A673 (cell line): ENCODE measurements around the gene MICAL3. TPM values are rescaled to one million over a fixed set of nuclear protein-coding genes. Genes with fewer than 3 reads are reported as not detected.

Experiments used
- BruUV-seq: library from RNA; stranded (reverse); fragments of 400-500 nt; replicated peaks from 2 replicates; lab custom pipeline; 2021; lab: Mats Ljungman, UMichigan
- CTCF ChIA-PET: fragments of 300-600 bp; sonication (Branson Sonifier 250); formaldehyde crosslinking; loops from one replicate; lab custom pipeline; 2022; ENCODE audit warnings: antibody characterized with exemption; lab: Charles Lee
- POLR2A ChIA-PET: fragments of 300-600 bp; sonication (Branson Sonifier 250); formaldehyde crosslinking; loops from one replicate; lab custom pipeline; 2022; ENCODE audit warnings: antibody characterized with exemption; ENCODE audit not compliant: low non-redundant PET; lab: Charles Lee
- DNase-seq: peaks from one replicate; pipeline ENCODE4 v3.0.0-alpha.2; 2015; ENCODE audit warnings: low spot score
- H3K27ac ChIP-seq: fragments of 200-600 bp; sonication (generic); 2 replicates; pipeline ENCODE4 v1.5.1; 2016; ENCODE audit warnings: mixed run types, low read depth, mild to moderate bottlenecking, mixed read lengths, antibody characterized with exemption, low read length; ENCODE audit not compliant: poor library complexity, severe bottlenecking
- H3K27me3 ChIP-seq: fragments of 200-600 bp; sonication (generic); replicated peaks from 2 replicates; pipeline ENCODE4 v1.6.1; 2017; ENCODE audit warnings: mixed run types, low read depth, mild to moderate bottlenecking, mixed read lengths, antibody characterized with exemption, low read length; ENCODE audit not compliant: insufficient read depth, poor library complexity
- H3K36me3 ChIP-seq: fragments of 200-600 bp; sonication (generic); 2 replicates; pipeline ENCODE4 v1.6.1; 2016; ENCODE audit warnings: mixed run types, mild to moderate bottlenecking, mixed read lengths, antibody characterized with exemption, low read length; ENCODE audit not compliant: insufficient read depth, poor library complexity, severe bottlenecking
- H3K4me1 ChIP-seq: fragments of 200-600 bp; sonication (generic); 2 replicates; pipeline ENCODE4 v1.6.1; 2017; ENCODE audit warnings: mixed run types, mild to moderate bottlenecking, mixed read lengths, antibody characterized with exemption, low read length; ENCODE audit not compliant: insufficient read depth, poor library complexity, severe bottlenecking
- H3K4me3 ChIP-seq: fragments of 200-600 bp; sonication (generic); 2 replicates; pipeline ENCODE4 v1.5.1; 2016; ENCODE audit warnings: low read depth, mixed run types, mild to moderate bottlenecking, mixed read lengths, low read length; ENCODE audit not compliant: poor library complexity, severe bottlenecking
- H3K9me3 ChIP-seq: fragments of 200-600 bp; sonication (generic); 2 replicates; pipeline ENCODE4 v1.6.1; 2016; ENCODE audit warnings: mixed run types, low read depth, mild to moderate bottlenecking, mixed read lengths, antibody characterized with exemption, low read length; ENCODE audit not compliant: poor library complexity, severe bottlenecking
- EZH2 ChIP-seq: fragments of 200-600 bp; sonication (generic); IDR thresholded peaks from 2 replicates; pipeline ENCODE4 v1.6.1; 2017; ENCODE audit warnings: borderline replicate concordance, low read depth, mild to moderate bottlenecking, mixed read lengths, antibody characterized with exemption, low read length; ENCODE audit not compliant: poor library complexity, severe bottlenecking
- intact Hi-C: fragments of 100-400 bp; cut with micrococcal nuclease; formaldehyde crosslinking; loops from one replicate; pipeline ENCODE4 v1.10.0; 2022; ENCODE audit not compliant: unreplicated experiment
- total RNA-seq: library from RNA; stranded (reverse); gene quantifications from 2 replicates; pipeline ENCODE4 v1.2.3, GENCODE V29; 2021
- TF ChIP-seq, protein P1 (sequence below): fragments of 300-800, 200-600 bp; sonication (generic); conservative IDR thresholded peaks from 2 replicates; pipeline ENCODE4 v1.5.1; 2017; ENCODE audit warnings: low read depth, mild to moderate bottlenecking, antibody characterized with exemption, low read length, moderate library complexity, mixed read lengths

MICAL3 gene
- total RNA-seq, 1 experiment from 2014 or later, result 63.6 TPM

DNA sequence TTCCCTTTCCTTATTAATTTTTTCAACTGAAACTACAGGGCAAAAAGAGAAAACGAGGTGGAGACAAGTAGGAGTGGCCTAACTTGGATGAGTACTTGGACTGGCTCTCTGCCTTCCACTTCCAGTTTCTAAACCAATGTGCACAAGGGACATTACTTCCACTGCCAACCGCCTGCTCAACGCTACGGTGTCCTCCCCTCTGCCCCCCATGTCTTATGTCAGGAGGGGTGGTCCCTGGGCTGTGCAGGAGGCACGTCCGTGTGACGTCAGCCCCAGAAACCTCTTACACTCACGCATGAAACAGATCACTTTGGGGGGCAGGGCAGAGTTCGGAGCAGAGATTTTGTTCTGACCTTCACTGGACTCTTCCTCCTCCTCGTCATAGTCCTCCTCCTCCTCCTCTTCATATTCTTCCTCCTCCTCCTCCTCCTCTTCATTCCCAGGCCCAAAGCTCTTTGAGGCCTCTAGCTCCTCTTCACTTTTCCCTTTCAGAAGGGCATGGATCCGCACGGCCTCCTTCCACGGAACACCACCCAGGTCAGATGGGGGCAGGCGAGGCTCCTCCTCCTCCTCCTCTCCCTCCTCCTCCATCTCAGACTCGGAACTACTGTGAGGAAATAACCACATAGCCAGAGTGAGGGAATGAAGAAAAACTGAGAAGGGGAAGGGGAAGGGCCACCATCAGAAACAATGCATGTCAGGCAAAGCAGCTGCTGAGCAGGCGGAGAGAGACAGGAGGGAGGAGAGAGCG lies 192.7 kb downstream of the MICAL3 start:
- Histone ChIP-seq H3K27me3 (no peaks in the 10 kb centered on the region), H3K36me3 (peaks cover 6% of the 10 kb centered on the region), H3K4me1 (no peaks in the 10 kb centered on the region), H3K27ac (no peak overlapping the region), H3K9me3 (no peaks in the 10 kb centered on the region), H3K4me3 (no peak overlapping the region)
- no peak for DNase-seq
- TF ChIP-seq EZH2, result no peak
- TF ChIP-seq, protein P1, sequence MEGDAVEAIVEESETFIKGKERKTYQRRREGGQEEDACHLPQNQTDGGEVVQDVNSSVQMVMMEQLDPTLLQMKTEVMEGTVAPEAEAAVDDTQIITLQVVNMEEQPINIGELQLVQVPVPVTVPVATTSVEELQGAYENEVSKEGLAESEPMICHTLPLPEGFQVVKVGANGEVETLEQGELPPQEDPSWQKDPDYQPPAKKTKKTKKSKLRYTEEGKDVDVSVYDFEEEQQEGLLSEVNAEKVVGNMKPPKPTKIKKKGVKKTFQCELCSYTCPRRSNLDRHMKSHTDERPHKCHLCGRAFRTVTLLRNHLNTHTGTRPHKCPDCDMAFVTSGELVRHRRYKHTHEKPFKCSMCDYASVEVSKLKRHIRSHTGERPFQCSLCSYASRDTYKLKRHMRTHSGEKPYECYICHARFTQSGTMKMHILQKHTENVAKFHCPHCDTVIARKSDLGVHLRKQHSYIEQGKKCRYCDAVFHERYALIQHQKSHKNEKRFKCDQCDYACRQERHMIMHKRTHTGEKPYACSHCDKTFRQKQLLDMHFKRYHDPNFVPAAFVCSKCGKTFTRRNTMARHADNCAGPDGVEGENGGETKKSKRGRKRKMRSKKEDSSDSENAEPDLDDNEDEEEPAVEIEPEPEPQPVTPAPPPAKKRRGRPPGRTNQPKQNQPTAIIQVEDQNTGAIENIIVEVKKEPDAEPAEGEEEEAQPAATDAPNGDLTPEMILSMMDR, result no peak
- BruUV-seq, result no TSS peak
- ChIA-PET POLR2A (no interaction called here), CTCF (interaction anchor here (0.5 to 1.0 kb wide), 2 partner anchors 119 to 244 kb away, joined by 3 to 5 read pairs; no protein-coding TSS in a partner anchor)
- intact Hi-C loops, result no loop called here

GRCh38 chr22:17830043-17830961 lies 194.1 kb downstream of the MICAL3 start:
- peak; percentile 86 for DNase-seq
- ChIA-PET CTCF (interaction anchor here (0.5 to 3.8 kb wide), 3 partner anchors 88 to 246 kb away, joined by 4 to 24 read pairs (median 4); no protein-coding TSS in a partner anchor), POLR2A (interaction anchor here (1.0 kb wide), 1 partner anchor 246 kb away, joined by 3 read pairs; no protein-coding TSS in a partner anchor)
- Histone ChIP-seq H3K9me3 (no peaks in the 10 kb centered on the region), H3K27me3 (no peaks in the 10 kb centered on the region), H3K27ac (no peak overlapping the region), H3K4me3 (no peak overlapping the region), H3K36me3 (peaks cover 6% of the 10 kb centered on the region), H3K4me1 (no peaks in the 10 kb centered on the region)
- intact Hi-C loops, result loop anchor here (1.0 kb wide), 2 partner anchors 194 to 246 kb away; partner anchors contain the start of gene MICAL3
- no TSS peak for BruUV-seq
- TF ChIP-seq, protein P1, result peak; percentile 97
- no peak for TF ChIP-seq EZH2

GRCh38 chr22:17829695-17830042 lies 194.7 kb downstream of the MICAL3 start:
- Histone ChIP-seq H3K27ac (no peak overlapping the region), H3K9me3 (no peaks in the 10 kb centered on the region), H3K36me3 (peaks cover 6% of the 10 kb centered on the region), H3K4me3 (no peak overlapping the region), H3K4me1 (no peaks in the 10 kb centered on the region), H3K27me3 (no peaks in the 10 kb centered on the region)
- ChIA-PET CTCF (interaction anchor here (1.0 to 3.8 kb wide), 2 partner anchors 87 to 246 kb away, joined by 4 to 24 read pairs; no protein-coding TSS in a partner anchor), POLR2A (interaction anchor here (1.0 kb wide), 1 partner anchor 247 kb away, joined by 3 read pairs; no protein-coding TSS in a partner anchor)
- BruUV-seq, result no TSS peak
- DNase-seq, result no peak
- TF ChIP-seq, protein P1, result no peak
- TF ChIP-seq EZH2, result no peak
- intact Hi-C loops, result loop anchor here (1.0 kb wide), 2 partner anchors 195 to 247 kb away; partner anchors contain the start of gene MICAL3
